ENCODE measurements around the gene F2R.

DNA sequence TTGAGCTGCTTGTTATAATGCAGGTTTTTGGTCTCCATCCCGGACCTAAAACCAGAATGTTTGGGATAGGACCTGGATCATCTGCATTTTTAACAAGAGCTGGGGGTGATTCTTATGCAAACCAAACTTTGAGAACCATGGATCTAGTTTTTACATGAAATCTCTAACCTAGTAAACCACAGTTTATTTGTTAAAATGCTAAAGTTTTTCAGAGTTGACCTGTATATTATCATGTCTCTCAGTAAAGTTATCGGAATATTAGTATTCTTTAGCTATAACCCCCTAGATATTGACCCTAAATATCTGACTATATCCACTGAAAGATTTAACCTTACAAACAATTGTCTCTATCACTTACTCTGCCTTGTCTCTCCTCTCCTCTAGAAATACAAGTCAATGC is 28.7 kb downstream of the F2R start:
- TF ChIP-seq POLR2AphosphoS5 (IDR thresholded peaks at IDR 0.05) (no peak), EP300 (IDR thresholded peaks at IDR 0.05; ENCODE audit: low read depth) (no peak)
- TF ChIP-seq, protein P1, sequence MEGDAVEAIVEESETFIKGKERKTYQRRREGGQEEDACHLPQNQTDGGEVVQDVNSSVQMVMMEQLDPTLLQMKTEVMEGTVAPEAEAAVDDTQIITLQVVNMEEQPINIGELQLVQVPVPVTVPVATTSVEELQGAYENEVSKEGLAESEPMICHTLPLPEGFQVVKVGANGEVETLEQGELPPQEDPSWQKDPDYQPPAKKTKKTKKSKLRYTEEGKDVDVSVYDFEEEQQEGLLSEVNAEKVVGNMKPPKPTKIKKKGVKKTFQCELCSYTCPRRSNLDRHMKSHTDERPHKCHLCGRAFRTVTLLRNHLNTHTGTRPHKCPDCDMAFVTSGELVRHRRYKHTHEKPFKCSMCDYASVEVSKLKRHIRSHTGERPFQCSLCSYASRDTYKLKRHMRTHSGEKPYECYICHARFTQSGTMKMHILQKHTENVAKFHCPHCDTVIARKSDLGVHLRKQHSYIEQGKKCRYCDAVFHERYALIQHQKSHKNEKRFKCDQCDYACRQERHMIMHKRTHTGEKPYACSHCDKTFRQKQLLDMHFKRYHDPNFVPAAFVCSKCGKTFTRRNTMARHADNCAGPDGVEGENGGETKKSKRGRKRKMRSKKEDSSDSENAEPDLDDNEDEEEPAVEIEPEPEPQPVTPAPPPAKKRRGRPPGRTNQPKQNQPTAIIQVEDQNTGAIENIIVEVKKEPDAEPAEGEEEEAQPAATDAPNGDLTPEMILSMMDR (IDR thresholded peaks at IDR 0.05): no peak

All from transverse colon (tissue), 4 donors.